Measurements from ENCODE around the gene STK36.

The STK36 gene

DNA sequence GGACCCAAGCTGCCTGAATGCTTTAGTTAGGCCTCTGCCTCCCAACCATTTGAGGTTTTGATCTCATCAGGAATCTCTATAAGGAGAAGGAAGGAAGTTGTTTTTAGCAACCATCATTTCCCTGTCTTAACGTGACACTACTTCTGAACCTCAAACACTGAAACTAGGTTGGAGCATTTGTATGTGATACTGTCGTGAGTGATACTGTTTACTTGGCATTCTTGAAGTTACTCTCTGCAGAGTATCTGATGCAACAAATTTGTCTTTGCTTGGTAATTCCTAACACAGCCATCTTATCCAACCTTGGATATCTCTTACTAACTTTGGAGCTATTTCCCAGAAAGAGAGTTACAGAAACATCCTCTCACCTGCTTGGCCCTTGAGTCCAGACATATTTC is 60.9 kb downstream of the STK36 start:
- WGBS, 2 experiments (ENCODE audit: insufficient coverage in 2 of 2), result 80% methylated on average over 1 of the region's 2 CpGs; no CpG with 5 or more reads in 1 of the 2 experiments
- Histone ChIP-seq H3K4me1 (ENCODE audit: control insufficient read depth, insufficient read depth, low read length, poor library complexity, severe bottlenecking) (peaks cover 32% of the 10 kb centered on the region), H3K27ac (ENCODE audit: low read depth, low read length, severe bottlenecking) (peak overlapping the region; percentile 79), H3K36me3 (ENCODE audit: control insufficient read depth, insufficient read depth, low read length) (peaks cover 48% of the 10 kb centered on the region), H3K4me3 (ENCODE audit: extremely low read depth, insufficient read depth, low read length, poor library complexity, severe bottlenecking) (no peak overlapping the region), H3K9me3 (ENCODE audit: control insufficient read depth, low read length) (peaks cover under 1% of the 10 kb centered on the region)

- Histone ChIP-seq H3K4me3 (ENCODE audit: extremely low read depth, insufficient read depth, low read length, poor library complexity, severe bottlenecking) (no peak overlapping the region), H3K27ac (ENCODE audit: low read depth, low read length, severe bottlenecking) (no peak overlapping the region), H3K36me3 (ENCODE audit: control insufficient read depth, insufficient read depth, low read length) (peaks cover 50% of the 10 kb centered on the region), H3K9me3 (ENCODE audit: control insufficient read depth, low read length) (no peaks in the 10 kb centered on the region), H3K4me1 (ENCODE audit: control insufficient read depth, insufficient read depth, low read length, poor library complexity, severe bottlenecking) (peaks cover 32% of the 10 kb centered on the region)
- 100% methylated on average over 1 to 3 of the region's 6 CpGs for WGBS, 2 experiments (ENCODE audit: insufficient coverage in 2 of 2)
These were observed 61.5 kb downstream of the STK36 start for GRCh38 chr2:218733171-218734021.

- Histone ChIP-seq H3K27ac (ENCODE audit: low read depth, low read length, severe bottlenecking) (no peak overlapping the region), H3K36me3 (ENCODE audit: control insufficient read depth, insufficient read depth, low read length) (peaks cover 50% of the 10 kb centered on the region)
These were observed 62.5 kb downstream of the STK36 start for GRCh38 chr2:218734190-218734975.

DNA sequence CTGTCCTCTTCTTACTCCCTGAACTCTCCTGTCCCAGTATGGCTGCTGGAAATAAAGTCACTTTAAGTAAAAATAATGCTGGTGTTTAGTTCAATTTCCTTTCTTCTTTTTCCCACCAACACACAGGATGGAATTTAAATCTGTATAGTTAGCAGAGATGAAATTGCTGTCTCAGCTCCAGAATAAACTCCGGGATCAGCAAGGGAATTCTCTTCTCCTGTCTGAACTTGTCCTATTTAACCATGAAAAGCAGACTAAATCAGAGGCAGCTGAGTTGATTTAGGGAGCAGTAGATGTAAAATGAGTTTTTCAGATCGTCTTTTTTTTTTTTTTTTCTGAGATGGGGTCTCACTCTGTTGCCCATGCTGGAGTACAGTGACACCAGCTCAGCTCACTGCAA is 64.6 kb downstream of the STK36 start:
- Histone ChIP-seq H3K9me3 (ENCODE audit: control insufficient read depth, low read length) (no peaks in the 10 kb centered on the region), H3K4me1 (ENCODE audit: control insufficient read depth, insufficient read depth, low read length, poor library complexity, severe bottlenecking) (peaks cover 29% of the 10 kb centered on the region), H3K27ac (ENCODE audit: low read depth, low read length, severe bottlenecking) (no peak overlapping the region), H3K4me3 (ENCODE audit: extremely low read depth, insufficient read depth, low read length, poor library complexity, severe bottlenecking) (no peak overlapping the region), H3K36me3 (ENCODE audit: control insufficient read depth, insufficient read depth, low read length) (peaks cover 66% of the 10 kb centered on the region)
- 100% methylated on average over 2 of the region's 2 CpGs; no CpG with 5 or more reads in 1 of the 2 experiments for WGBS, 2 experiments (ENCODE audit: insufficient coverage in 2 of 2)

More at GRCh38 chr2:218734190-218734975, 62.5 kb downstream of the STK36 start:
- Histone ChIP-seq H3K4me3 (ENCODE audit: extremely low read depth, insufficient read depth, low read length, poor library complexity, severe bottlenecking) (no peak overlapping the region), H3K4me1 (ENCODE audit: control insufficient read depth, insufficient read depth, low read length, poor library complexity, severe bottlenecking) (peaks cover 32% of the 10 kb centered on the region), H3K9me3 (ENCODE audit: control insufficient read depth, low read length) (no peaks in the 10 kb centered on the region)
- 96 to 100% methylated on average over 3 of the region's 8 CpGs for WGBS, 2 experiments (ENCODE audit: insufficient coverage in 2 of 2)

DNA sequence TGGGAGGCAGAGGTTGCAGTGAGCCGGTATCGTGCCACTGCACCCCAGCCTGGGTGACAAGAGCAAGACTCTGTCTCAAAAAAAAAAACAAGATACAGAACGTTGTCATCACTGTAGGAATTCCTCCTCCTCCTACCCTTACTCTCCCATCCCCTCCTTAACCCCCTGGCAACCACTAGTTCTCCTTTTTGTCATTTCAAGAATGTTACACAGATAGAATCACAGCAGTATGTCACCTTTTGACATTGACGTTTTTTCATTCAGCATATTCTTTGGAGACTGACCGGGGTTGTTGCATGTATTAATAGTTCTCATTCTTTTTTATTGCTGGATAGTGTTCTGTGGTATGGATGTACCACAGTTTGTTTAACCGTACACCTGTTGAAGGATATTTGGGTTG is 71.2 kb downstream of the STK36 start:
- peaks cover 2% of the 10 kb centered on the region for H3K4me1 ChIP-seq (ENCODE audit: control insufficient read depth, insufficient read depth, low read length, poor library complexity, severe bottlenecking)
- H3K36me3 ChIP-seq (ENCODE audit: control insufficient read depth, insufficient read depth, low read length), result peaks cover 80% of the 10 kb centered on the region
- no peak overlapping the region for H3K27ac ChIP-seq (ENCODE audit: low read depth, low read length, severe bottlenecking)
- no peak overlapping the region for H3K4me3 ChIP-seq (ENCODE audit: extremely low read depth, insufficient read depth, low read length, poor library complexity, severe bottlenecking)
- WGBS, 2 experiments (ENCODE audit: insufficient coverage in 2 of 2), result 87 to 93% methylated on average over 3 to 5 of the region's 6 CpGs
- H3K9me3 ChIP-seq (ENCODE audit: control insufficient read depth, low read length), result no peaks in the 10 kb centered on the region

GRCh38 chr2:218744615-218745014 is 72.7 kb downstream of the STK36 start:
- Histone ChIP-seq H3K4me1 (ENCODE audit: control insufficient read depth, insufficient read depth, low read length, poor library complexity, severe bottlenecking) (peaks cover 2% of the 10 kb centered on the region), H3K36me3 (ENCODE audit: control insufficient read depth, insufficient read depth, low read length) (peaks cover 80% of the 10 kb centered on the region), H3K27ac (ENCODE audit: low read depth, low read length, severe bottlenecking) (no peak overlapping the region), H3K9me3 (ENCODE audit: control insufficient read depth, low read length) (no peaks in the 10 kb centered on the region), H3K4me3 (ENCODE audit: extremely low read depth, insufficient read depth, low read length, poor library complexity, severe bottlenecking) (no peak overlapping the region)
- WGBS, 2 experiments (ENCODE audit: insufficient coverage in 2 of 2), result 88 to 97% methylated on average over 2 of the region's 3 CpGs

- peaks cover 2% of the 10 kb centered on the region for H3K4me1 ChIP-seq (ENCODE audit: control insufficient read depth, insufficient read depth, low read length, poor library complexity, severe bottlenecking)
- WGBS, 2 experiments (ENCODE audit: insufficient coverage in 2 of 2), result 36 to 75% methylated on average over 2 to 5 of the region's 5 CpGs
- no peak overlapping the region for H3K4me3 ChIP-seq (ENCODE audit: extremely low read depth, insufficient read depth, low read length, poor library complexity, severe bottlenecking)
- no peaks in the 10 kb centered on the region for H3K9me3 ChIP-seq (ENCODE audit: control insufficient read depth, low read length)
- H3K27ac ChIP-seq (ENCODE audit: low read depth, low read length, severe bottlenecking), result peak overlapping the region; percentile 77
- peaks cover 81% of the 10 kb centered on the region for H3K36me3 ChIP-seq (ENCODE audit: control insufficient read depth, insufficient read depth, low read length)
These were observed 73.3 kb downstream of the STK36 start for GRCh38 chr2:218745160-218745558.

DNA sequence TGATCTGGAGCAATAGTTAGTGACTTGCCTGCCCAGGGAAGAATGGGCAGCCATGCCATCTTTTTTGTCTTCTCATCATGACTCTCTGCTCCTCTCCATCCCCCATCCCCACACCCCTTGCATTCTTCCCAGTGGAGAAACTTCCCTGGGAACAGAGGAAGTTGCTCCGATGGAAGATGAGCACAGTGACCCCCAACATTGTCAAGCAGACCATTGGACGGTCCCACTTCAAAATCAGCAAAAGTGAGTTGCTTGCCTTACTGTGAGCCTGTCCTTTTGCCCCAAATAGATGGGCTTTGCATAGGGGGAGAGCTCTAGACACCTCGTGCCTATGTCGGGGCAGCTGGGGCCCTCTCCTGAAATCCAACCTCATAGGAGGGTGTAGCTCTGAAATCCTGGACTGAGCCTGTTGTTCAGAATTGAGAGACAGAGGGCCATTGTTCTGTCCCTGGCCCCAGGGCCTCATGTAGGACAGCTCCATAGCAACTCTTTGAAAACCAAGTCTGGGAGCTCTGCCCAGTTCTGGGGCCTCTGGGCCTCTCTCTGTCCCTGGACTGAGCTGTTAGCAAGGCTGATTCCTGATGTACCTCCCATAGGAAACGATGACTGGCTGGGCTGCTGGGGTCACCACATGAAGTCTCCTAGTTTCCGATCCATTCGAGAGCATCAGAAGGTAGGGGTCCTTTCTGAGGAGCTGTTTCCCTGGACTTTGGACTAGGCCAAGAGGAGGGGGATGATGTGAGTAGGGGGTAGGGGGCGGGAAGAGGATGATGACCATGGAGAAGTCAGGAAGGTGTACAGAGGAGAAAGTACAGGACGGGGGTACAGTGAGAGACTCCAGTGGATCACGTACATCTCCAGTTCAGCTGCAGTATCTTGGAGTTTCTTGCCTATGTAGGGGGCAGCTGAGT is 73.9 kb downstream of the STK36 start:
- Histone ChIP-seq H3K9me3 (ENCODE audit: control insufficient read depth, low read length) (no peaks in the 10 kb centered on the region), H3K4me3 (ENCODE audit: extremely low read depth, insufficient read depth, low read length, poor library complexity, severe bottlenecking) (no peak overlapping the region), H3K27ac (ENCODE audit: low read depth, low read length, severe bottlenecking) (peak overlapping the region; percentile 77), H3K4me1 (ENCODE audit: control insufficient read depth, insufficient read depth, low read length, poor library complexity, severe bottlenecking) (peaks cover 2% of the 10 kb centered on the region), H3K36me3 (ENCODE audit: control insufficient read depth, insufficient read depth, low read length) (peaks cover 81% of the 10 kb centered on the region)
- WGBS, 2 experiments (ENCODE audit: insufficient coverage in 2 of 2), result 90 to 97% methylated on average over 5 to 9 of the region's 10 CpGs

DNA sequence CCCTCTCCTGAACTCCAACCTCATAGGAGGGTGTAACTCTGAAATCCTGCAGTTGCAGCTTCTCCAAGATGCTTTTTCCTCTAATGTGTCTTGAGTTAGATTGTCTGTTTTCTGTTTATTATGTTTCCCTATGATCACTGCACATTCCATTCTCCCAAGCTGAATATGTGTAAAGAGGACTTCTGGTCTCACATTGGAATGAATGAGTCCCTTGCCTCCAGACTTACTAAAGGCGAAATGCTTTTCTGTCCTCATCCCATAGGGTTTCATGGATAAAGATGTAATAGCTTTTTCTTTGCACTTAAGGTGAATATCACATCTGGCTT is 74.5 kb downstream of the STK36 start:
- peaks cover 81% of the 10 kb centered on the region for H3K36me3 ChIP-seq (ENCODE audit: control insufficient read depth, insufficient read depth, low read length)
- H3K27ac ChIP-seq (ENCODE audit: low read depth, low read length, severe bottlenecking), result no peak overlapping the region

GRCh38 chr2:218746960-218747359 is 75.1 kb downstream of the STK36 start:
- no peak overlapping the region for H3K27ac ChIP-seq (ENCODE audit: low read depth, low read length, severe bottlenecking)
- H3K9me3 ChIP-seq (ENCODE audit: control insufficient read depth, low read length), result no peaks in the 10 kb centered on the region
- H3K36me3 ChIP-seq (ENCODE audit: control insufficient read depth, insufficient read depth, low read length), result peaks cover 80% of the 10 kb centered on the region
- peaks cover 2% of the 10 kb centered on the region for H3K4me1 ChIP-seq (ENCODE audit: control insufficient read depth, insufficient read depth, low read length, poor library complexity, severe bottlenecking)
- no peak overlapping the region for H3K4me3 ChIP-seq (ENCODE audit: extremely low read depth, insufficient read depth, low read length, poor library complexity, severe bottlenecking)
- WGBS, 2 experiments (ENCODE audit: insufficient coverage in 2 of 2), result 86 to 99% methylated on average over 6 to 10 of the region's 10 CpGs

More for the DNA sequence above, 74.5 kb downstream of the STK36 start:
- 100% methylated on average over 1 of the region's 1 CpG; no CpG with 5 or more reads in 1 of the 2 experiments for WGBS, 2 experiments (ENCODE audit: insufficient coverage in 2 of 2)
- Histone ChIP-seq H3K4me3 (ENCODE audit: extremely low read depth, insufficient read depth, low read length, poor library complexity, severe bottlenecking) (no peak overlapping the region), H3K9me3 (ENCODE audit: control insufficient read depth, low read length) (no peaks in the 10 kb centered on the region), H3K4me1 (ENCODE audit: control insufficient read depth, insufficient read depth, low read length, poor library complexity, severe bottlenecking) (peaks cover 2% of the 10 kb centered on the region)
